ENCODE results near the gene SF3B5. TPM values are rescaled to one million over a fixed set of nuclear protein-coding genes. Genes with fewer than 3 reads are reported as not detected.

SF3B5 gene
- total and polyA plus RNA-seq, 8 donors = 45.2 to 138 (median 72.7) TPM

- 84 to 94% methylated on average over 3 of the region's 3 CpGs for WGBS, 2 donors
Measured at GRCh38 chr6:144068794-144069193, 26.6 kb downstream of the SF3B5 start.

GRCh38 chr6:144066741-144067484, 28.5 kb downstream of the SF3B5 start:
- no peak for DNase-seq
- Histone ChIP-seq H3K4me1 (peaks cover 0 to 4% (median 0%) of the 10 kb centered on the region in 3 donors), H3K27me3 (no peaks in the 10 kb centered on the region), H3K9me3 (no peaks in the 10 kb centered on the region), H3K36me3 (no peaks in the 10 kb centered on the region), H3K4me3 (no peak overlapping the region), H3K27ac (no peak overlapping the region)
- WGBS, 2 donors = 86 to 89% methylated on average over 6 of the region's 6 CpGs
- FAIRE-seq = no peak
- intact Hi-C loops (cut with DNase I) = no loop called here
- ATAC-seq = no peak
- TF ChIP-seq, protein P1, sequence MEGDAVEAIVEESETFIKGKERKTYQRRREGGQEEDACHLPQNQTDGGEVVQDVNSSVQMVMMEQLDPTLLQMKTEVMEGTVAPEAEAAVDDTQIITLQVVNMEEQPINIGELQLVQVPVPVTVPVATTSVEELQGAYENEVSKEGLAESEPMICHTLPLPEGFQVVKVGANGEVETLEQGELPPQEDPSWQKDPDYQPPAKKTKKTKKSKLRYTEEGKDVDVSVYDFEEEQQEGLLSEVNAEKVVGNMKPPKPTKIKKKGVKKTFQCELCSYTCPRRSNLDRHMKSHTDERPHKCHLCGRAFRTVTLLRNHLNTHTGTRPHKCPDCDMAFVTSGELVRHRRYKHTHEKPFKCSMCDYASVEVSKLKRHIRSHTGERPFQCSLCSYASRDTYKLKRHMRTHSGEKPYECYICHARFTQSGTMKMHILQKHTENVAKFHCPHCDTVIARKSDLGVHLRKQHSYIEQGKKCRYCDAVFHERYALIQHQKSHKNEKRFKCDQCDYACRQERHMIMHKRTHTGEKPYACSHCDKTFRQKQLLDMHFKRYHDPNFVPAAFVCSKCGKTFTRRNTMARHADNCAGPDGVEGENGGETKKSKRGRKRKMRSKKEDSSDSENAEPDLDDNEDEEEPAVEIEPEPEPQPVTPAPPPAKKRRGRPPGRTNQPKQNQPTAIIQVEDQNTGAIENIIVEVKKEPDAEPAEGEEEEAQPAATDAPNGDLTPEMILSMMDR (IDR thresholded peaks at IDR 0.05) = no peak

More at GRCh38 chr6:144068794-144069193, 26.6 kb downstream of the SF3B5 start:
- DNase-seq (no peak), ATAC-seq (no peak), FAIRE-seq (no peak)
- H3K4me1 ChIP-seq = no peaks in the 10 kb centered on the region
- H3K9me3 ChIP-seq = no peaks in the 10 kb centered on the region
- H3K4me3 ChIP-seq = no peak overlapping the region
- H3K27ac ChIP-seq = no peak overlapping the region
- TF ChIP-seq, protein P1 (IDR thresholded peaks at IDR 0.05) = no peak
- intact Hi-C loops (cut with DNase I) = no loop called here
- no peaks in the 10 kb centered on the region for H3K36me3 ChIP-seq
- no peaks in the 10 kb centered on the region for H3K27me3 ChIP-seq

DNA sequence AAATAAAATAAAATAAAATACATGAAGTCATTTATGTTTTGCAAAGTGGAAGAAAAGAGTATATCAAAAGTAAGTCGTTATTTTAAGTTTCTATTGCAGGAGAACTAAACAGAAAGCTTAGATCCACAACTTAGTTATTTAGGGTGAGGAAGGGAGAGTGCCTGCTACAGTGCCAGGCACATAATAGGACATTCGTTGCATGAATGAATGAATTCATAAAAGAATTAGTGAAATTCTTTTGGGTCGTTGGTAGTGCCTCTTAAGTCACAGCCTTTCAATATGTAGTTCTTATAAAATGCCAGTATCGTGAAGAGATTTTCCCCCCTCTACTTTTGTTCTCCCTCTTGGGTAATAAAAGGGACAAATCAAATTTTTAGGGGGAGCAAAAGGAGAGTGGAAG, 29.1 kb downstream of the SF3B5 start:
- Histone ChIP-seq H3K4me1 (peaks cover 0 to 4% (median 0%) of the 10 kb centered on the region in 3 donors), H3K36me3 (no peaks in the 10 kb centered on the region), H3K4me3 (no peak overlapping the region), H3K27me3 (no peaks in the 10 kb centered on the region), H3K27ac (no peak overlapping the region), H3K9me3 (no peaks in the 10 kb centered on the region)
- DNase-seq (no peak), ATAC-seq (no peak), FAIRE-seq (no peak)
- intact Hi-C loops (cut with DNase I) = no loop called here
- TF ChIP-seq, protein P1 (IDR thresholded peaks at IDR 0.05) = no peak
- 71 to 77% methylated on average over 4 of the region's 4 CpGs for WGBS, 2 donors

DNA sequence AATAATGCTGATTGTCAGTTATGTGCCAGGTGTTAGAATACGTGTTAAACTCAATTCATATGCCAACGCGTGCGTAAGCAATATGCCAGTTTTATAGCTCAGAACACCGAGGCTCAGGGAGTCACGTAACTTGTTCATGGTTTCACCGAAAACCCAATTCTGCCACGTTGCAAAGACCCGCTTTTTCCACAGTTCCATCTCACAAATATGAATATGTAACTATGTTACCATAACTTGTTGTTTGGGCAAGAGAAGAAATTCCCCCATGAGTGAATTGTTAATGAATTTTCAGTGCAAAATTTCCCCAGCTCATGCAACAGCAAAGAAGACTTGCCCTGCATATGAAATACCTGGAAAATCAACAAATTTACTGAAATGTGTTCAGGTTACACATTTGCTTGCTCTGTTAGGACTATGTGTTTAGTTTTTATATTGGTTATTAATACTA, 30.1 kb downstream of the SF3B5 start:
- H3K27ac ChIP-seq = peak overlapping the region; percentile 75 to 96 (median 88)
- FAIRE-seq = no peak
- peak overlapping the region in 3 of 4 donors; percentile 72 to 91 (median 76) for H3K4me3 ChIP-seq
- no peak for DNase-seq
- no peaks in the 10 kb centered on the region for H3K27me3 ChIP-seq
- no peak for ATAC-seq
- 38 to 47% methylated on average over 9 of the region's 9 CpGs for WGBS, 2 donors
- no peaks in the 10 kb centered on the region for H3K36me3 ChIP-seq
- peaks cover 0 to 4% (median 0%) of the 10 kb centered on the region in 3 donors for H3K4me1 ChIP-seq
- no peaks in the 10 kb centered on the region for H3K9me3 ChIP-seq
- TF ChIP-seq, protein P1 (IDR thresholded peaks at IDR 0.05) = no peak
- intact Hi-C loops (cut with DNase I) = no loop called here
